Colonic mucosa (tissue), 4 donors: ENCODE measurements around the gene ARHGAP26. TPM values are rescaled to one million over a fixed set of nuclear protein-coding genes. Genes with fewer than 3 reads are reported as not detected.
"Not testable (repeated sequence)": the region's sequence is repeated elsewhere in the genome, so short reads cannot be mapped to it uniquely, and the experiment has no call there.

Experiments
- DNase-seq: peaks from one replicate; pipeline ENCODE4 v3.0.0-alpha.2; 2020
- H3K27ac ChIP-seq: fragments of 200-600 bp; one replicate; pipeline ENCODE4 v1.8.0; 2021
- H3K27me3 ChIP-seq: fragments of 200-600 bp; one replicate; pipeline ENCODE4 v1.8.0; 2021
- H3K36me3 ChIP-seq: fragments of 200-600 bp; one replicate; pipeline ENCODE4 v1.8.0; 2021
- H3K4me1 ChIP-seq: fragments of 200-600 bp; one replicate; pipeline ENCODE4 v1.8.0; 2021; ENCODE audit warnings: mild to moderate bottlenecking
- H3K4me3 ChIP-seq: fragments of 200-600 bp; one replicate; pipeline ENCODE4 v1.8.0; 2021
- H3K9ac ChIP-seq, 2 donors: one replicate each; pipeline ENCODE4 v1.7.0; 2013; ENCODE audit warnings: control low read depth in 2 of 2, low read depth in 2 of 2, low read length in 2 of 2
- H3K9me3 ChIP-seq: fragments of 200-600 bp; one replicate; pipeline ENCODE4 v1.8.0; 2021
- CTCF ChIP-seq: fragments of 200-600 bp; IDR thresholded peaks from one replicate; pipeline ENCODE4 v1.8.0; 2022; ENCODE audit warnings: antibody characterized with exemption, mild to moderate bottlenecking
- intact Hi-C: fragments of 100-400 bp; cut with DNase I; formaldehyde crosslinking; loops from one replicate; pipeline ENCODE4 v1.14.1; 2022
- total RNA-seq, 2 donors: library from RNA; stranded (reverse); fragmentation: NEBNext Ultra II Directional in 1 of 2; extraction: Animal tissue kit (Norgen Biotek cat#: 25700) in 1 of 2; gene quantifications; one replicate each; pipeline ENCODE4 v1.2.1, GENCODE V29; 2021
- donor health status: healthy.
- donor health status: DM: no; HTN: no; CAD: no.
- donor health status: DM: no; HTN: no; CAD: no.

ARHGAP26 gene
- total RNA-seq, 2 donors from 2014 or later = 59.1 to 74.0 TPM

- intact Hi-C loops = no loop called here
- no peak for DNase-seq
- Histone ChIP-seq H3K9ac (no peak overlapping the region), H3K4me1 (no peaks in the 10 kb centered on the region), H3K36me3 (no peaks in the 10 kb centered on the region), H3K4me3 (no peak overlapping the region), H3K27ac (no peak overlapping the region), H3K9me3 (no peaks in the 10 kb centered on the region), H3K27me3 (no peaks in the 10 kb centered on the region)
- TF ChIP-seq CTCF = no peak
These were observed 429.0 kb downstream of the ARHGAP26 start for GRCh38 chr5:143199161-143199560.

- Histone ChIP-seq H3K27ac (no peak overlapping the region), H3K4me1 (no peaks in the 10 kb centered on the region), H3K9me3 (no peaks in the 10 kb centered on the region), H3K27me3 (no peaks in the 10 kb centered on the region), H3K4me3 (no peak overlapping the region), H3K36me3 (no peaks in the 10 kb centered on the region), H3K9ac (no peak overlapping the region)
- no peak for DNase-seq
- no peak for TF ChIP-seq CTCF
- intact Hi-C loops = no loop called here
These were observed 429.7 kb downstream of the ARHGAP26 start for GRCh38 chr5:143199843-143200242.

GRCh38 chr5:143200781-143201398 lies 430.7 kb downstream of the ARHGAP26 start:
- Histone ChIP-seq H3K4me1 (no peaks in the 10 kb centered on the region), H3K9ac (no peak overlapping the region), H3K9me3 (no peaks in the 10 kb centered on the region), H3K4me3 (no peak overlapping the region), H3K36me3 (no peaks in the 10 kb centered on the region), H3K27ac (no peak overlapping the region), H3K27me3 (no peaks in the 10 kb centered on the region)
- TF ChIP-seq CTCF = no peak
- intact Hi-C loops = no loop called here
- no peak for DNase-seq

- no peaks in the 10 kb centered on the region for H3K4me1 ChIP-seq
- H3K9me3 ChIP-seq = no peaks in the 10 kb centered on the region
- no peak for DNase-seq
- H3K9ac ChIP-seq = no peak overlapping the region
- H3K4me3 ChIP-seq = no peak overlapping the region
- H3K27me3 ChIP-seq = no peaks in the 10 kb centered on the region
- H3K27ac ChIP-seq = no peak overlapping the region
- intact Hi-C loops = no loop called here
- TF ChIP-seq CTCF = no peak
- no peaks in the 10 kb centered on the region for H3K36me3 ChIP-seq
These were observed 431.4 kb downstream of the ARHGAP26 start for GRCh38 chr5:143201589-143201988.

- intact Hi-C loops, H3K9me3 ChIP-seq, H3K4me3 ChIP-seq, DNase-seq, H3K27ac ChIP-seq, H3K36me3 ChIP-seq, H3K27me3 ChIP-seq, H3K4me1 ChIP-seq, H3K9ac ChIP-seq: not testable (repeated sequence)
These were observed 433.3 kb downstream of the ARHGAP26 start for GRCh38 chr5:143203301-143203956.
